GM23338 (cell line): Measurements from ENCODE around the gene CABLES2.

Source experiments
- CREB1 ChIP-seq: fragments of 250-450 bp; sonication (Bioruptor Pico); IDR thresholded peaks from 2 replicates; pipeline ENCODE4 v1.5.0; 2020; ENCODE audit warnings: low read depth, mild to moderate bottlenecking, moderate library complexity
- CTCF ChIP-seq, 2 experiments: fragments of 200-600 bp in 1 of 2; sonication (generic) in 1 of 2; conservative IDR thresholded peaks; 2 replicates each; pipeline versions ENCODE4 v1.5.1 to v1.6.1; 2016 to 2017; ENCODE audit warnings: antibody characterized with exemption in 2 of 2, low read depth in 2 of 2, mild to moderate bottlenecking in 2 of 2, moderate library complexity in 1 of 2
- EZH2 ChIP-seq: fragments of 200-600 bp; sonication (generic); IDR thresholded peaks from one replicate; pipeline ENCODE4 v1.8.0; 2017; ENCODE audit warnings: antibody characterized with exemption, mild to moderate bottlenecking, low read depth; ENCODE audit not compliant: unreplicated experiment
- EZH2phosphoT487 ChIP-seq: fragments of 200-600 bp; sonication (generic); IDR thresholded peaks from one replicate; pipeline ENCODE4 v1.8.1; 2018; ENCODE audit warnings: antibody characterized with exemption; ENCODE audit not compliant: unreplicated experiment
- JUNB ChIP-seq: IDR thresholded peaks from one replicate; pipeline ENCODE4 v1.6.1; 2016; ENCODE audit warnings: antibody characterized with exemption; ENCODE audit not compliant: unreplicated experiment
- NANOG ChIP-seq: IDR thresholded peaks from 2 replicates; pipeline ENCODE4 v1.6.1; 2016; ENCODE audit warnings: antibody characterized with exemption, borderline replicate concordance
- POLR2AphosphoS5 ChIP-seq: IDR thresholded peaks from 2 replicates; pipeline ENCODE4 v1.6.1; 2016; ENCODE audit warnings: antibody characterized with exemption, low read depth
- REST ChIP-seq: IDR thresholded peaks from one replicate; pipeline ENCODE4 v1.6.1; 2018; ENCODE audit warnings: antibody characterized with exemption; ENCODE audit not compliant: unreplicated experiment
- STAT1 ChIP-seq: IDR thresholded peaks from one replicate; pipeline ENCODE4 v1.6.1; 2016; ENCODE audit warnings: antibody characterized with exemption; ENCODE audit not compliant: unreplicated experiment
- ZNF114 ChIP-seq: fragments of 250-450 bp; sonication (Bioruptor Pico); IDR thresholded peaks from 2 replicates; pipeline ENCODE4 v1.5.0; 2020; ENCODE audit warnings: mild to moderate bottlenecking, moderate library complexity
- ZNF331 ChIP-seq: fragments of 250-450 bp; sonication (Bioruptor Pico); IDR thresholded peaks from 2 replicates; pipeline ENCODE4 v1.5.0; 2020; ENCODE audit warnings: low read depth, mild to moderate bottlenecking, moderate library complexity
- ZNF462 ChIP-seq: fragments of 250-450 bp; sonication (Bioruptor Pico); IDR thresholded peaks from 2 replicates; pipeline ENCODE4 v1.5.0; 2020; ENCODE audit warnings: mild to moderate bottlenecking, moderate library complexity
- TF ChIP-seq, protein P1 (sequence below): IDR thresholded peaks from 2 replicates; pipeline ENCODE4 v1.6.1; 2016; ENCODE audit warnings: antibody characterized with exemption

GRCh38 chr20:62363920-62364851 is 42.9 kb downstream of the CABLES2 start:
- TF ChIP-seq REST (no peak), CTCF (conservative IDR thresholded peaks at IDR 0.05; ENCODE audit: low read depth in 2 of 2) (peak; percentile 26 to 42; a peak in 2 of 4 replicates), CREB1 (CRISPR knock-in tag) (no peak), EZH2 (no peak), JUNB (no peak), EZH2phosphoT487 (no peak), POLR2AphosphoS5 (no peak), ZNF114 (no peak), NANOG (no peak), STAT1 (no peak), ZNF331 (CRISPR knock-in tag) (no peak), ZNF462 (no peak)
- TF ChIP-seq, protein P1, sequence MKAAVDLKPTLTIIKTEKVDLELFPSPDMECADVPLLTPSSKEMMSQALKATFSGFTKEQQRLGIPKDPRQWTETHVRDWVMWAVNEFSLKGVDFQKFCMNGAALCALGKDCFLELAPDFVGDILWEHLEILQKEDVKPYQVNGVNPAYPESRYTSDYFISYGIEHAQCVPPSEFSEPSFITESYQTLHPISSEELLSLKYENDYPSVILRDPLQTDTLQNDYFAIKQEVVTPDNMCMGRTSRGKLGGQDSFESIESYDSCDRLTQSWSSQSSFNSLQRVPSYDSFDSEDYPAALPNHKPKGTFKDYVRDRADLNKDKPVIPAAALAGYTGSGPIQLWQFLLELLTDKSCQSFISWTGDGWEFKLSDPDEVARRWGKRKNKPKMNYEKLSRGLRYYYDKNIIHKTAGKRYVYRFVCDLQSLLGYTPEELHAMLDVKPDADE = no peak
